Measurements from ENCODE around the gene IL27RA. TPM values are rescaled to one million over a fixed set of nuclear protein-coding genes. Genes with fewer than 3 reads are reported as not detected.

Gene IL27RA
- total RNA-seq, 1 experiment from 2014 or later, result 13.6 TPM

GRCh38 chr19:13989487-13989886 lies 42.1 kb upstream of the IL27RA start:
- TF ChIP-seq, protein P1, sequence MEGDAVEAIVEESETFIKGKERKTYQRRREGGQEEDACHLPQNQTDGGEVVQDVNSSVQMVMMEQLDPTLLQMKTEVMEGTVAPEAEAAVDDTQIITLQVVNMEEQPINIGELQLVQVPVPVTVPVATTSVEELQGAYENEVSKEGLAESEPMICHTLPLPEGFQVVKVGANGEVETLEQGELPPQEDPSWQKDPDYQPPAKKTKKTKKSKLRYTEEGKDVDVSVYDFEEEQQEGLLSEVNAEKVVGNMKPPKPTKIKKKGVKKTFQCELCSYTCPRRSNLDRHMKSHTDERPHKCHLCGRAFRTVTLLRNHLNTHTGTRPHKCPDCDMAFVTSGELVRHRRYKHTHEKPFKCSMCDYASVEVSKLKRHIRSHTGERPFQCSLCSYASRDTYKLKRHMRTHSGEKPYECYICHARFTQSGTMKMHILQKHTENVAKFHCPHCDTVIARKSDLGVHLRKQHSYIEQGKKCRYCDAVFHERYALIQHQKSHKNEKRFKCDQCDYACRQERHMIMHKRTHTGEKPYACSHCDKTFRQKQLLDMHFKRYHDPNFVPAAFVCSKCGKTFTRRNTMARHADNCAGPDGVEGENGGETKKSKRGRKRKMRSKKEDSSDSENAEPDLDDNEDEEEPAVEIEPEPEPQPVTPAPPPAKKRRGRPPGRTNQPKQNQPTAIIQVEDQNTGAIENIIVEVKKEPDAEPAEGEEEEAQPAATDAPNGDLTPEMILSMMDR (conservative IDR thresholded peaks at IDR 0.05), result no peak
- no peaks in the 10 kb centered on the region for H4K20me1 ChIP-seq (ENCODE audit: control insufficient read depth, insufficient read depth, insufficient read length)
- H3K4me1 Mint-ChIP-seq, result peaks cover 37 to 48% of the 10 kb centered on the region in 2 experiments
- H2BK15ac ChIP-seq (ENCODE audit: low read depth, low read length), result no peak overlapping the region
- no peaks in the 10 kb centered on the region for H3K79me2 ChIP-seq (ENCODE audit: insufficient read depth, low read length)
- no peak overlapping the region for H3K56ac ChIP-seq (ENCODE audit: insufficient read length, low read depth, low read length)
- no peaks in the 10 kb centered on the region for H3K27me3 ChIP-seq (ENCODE audit: insufficient read depth, low read length)
- H3K27ac Mint-ChIP-seq, result peak overlapping the region; percentile 14 to 74 (median 56)
- H4K5ac ChIP-seq (ENCODE audit: insufficient read length, low read depth, low read length), result no peak overlapping the region
- H3K14ac ChIP-seq (ENCODE audit: insufficient read depth, low read length), result no peak overlapping the region
- H3K23ac ChIP-seq (ENCODE audit: insufficient read length, low read depth, low read length), result no peak overlapping the region
- no peaks in the 10 kb centered on the region for H3K9me3 ChIP-seq (ENCODE audit: control insufficient read depth, low read depth, low read length)
- no peak overlapping the region for H2BK20ac ChIP-seq (ENCODE audit: low read depth, low read length, poor library complexity, severe bottlenecking)
- no peaks in the 10 kb centered on the region for H3K79me1 ChIP-seq (ENCODE audit: insufficient read depth, low read depth, low read length, poor library complexity, severe bottlenecking)
- H2BK5ac ChIP-seq (ENCODE audit: insufficient read length, low read length), result no peak overlapping the region
- H3K18ac ChIP-seq (ENCODE audit: insufficient read length, low read depth, low read length), result no peak overlapping the region
- H4K8ac ChIP-seq (replicated peaks; ENCODE audit: insufficient read length, low read depth, low read length), result no peak overlapping the region
- H3K27me3 Mint-ChIP-seq (ENCODE audit: low read depth), result no peaks in the 10 kb centered on the region
- H2BK120ac ChIP-seq (ENCODE audit: low read depth, low read length, poor library complexity, severe bottlenecking), result no peak overlapping the region
- no peak overlapping the region; a peak in 1 of 5 replicates for H3K4me3 Mint-ChIP-seq
- H3K9ac ChIP-seq (ENCODE audit: extremely low read depth, insufficient read length, low read length), result no peak overlapping the region
- H2AFZ ChIP-seq (ENCODE audit: low read length), result no peak overlapping the region
- H3K4me2 ChIP-seq (ENCODE audit: insufficient read depth, insufficient read length, low read length), result no peak overlapping the region
- H3K27ac ChIP-seq (ENCODE audit: insufficient read length, low read depth, low read length), result no peak overlapping the region
- H3K36me3 Mint-ChIP-seq (ENCODE audit: insufficient read depth in 1 of 3, low read depth in 3 of 3), result peaks cover 0 to 33% (median 18%) of the 10 kb centered on the region in 3 experiments; a peak in 6 of 7 replicates
- no peak for DNase-seq
- no peak overlapping the region for H2AK5ac ChIP-seq (ENCODE audit: insufficient read length, low read length)
- no peak overlapping the region for H4K91ac ChIP-seq (ENCODE audit: insufficient read length, low read depth, low read length)
- no peaks in the 10 kb centered on the region for H3K23me2 ChIP-seq (ENCODE audit: insufficient read length, low read depth, low read length, poor library complexity, severe bottlenecking)
- peaks cover 3% of the 10 kb centered on the region; the same call in 1 of the 2 replicates for H3K4me1 ChIP-seq (ENCODE audit: insufficient read depth, low read length)
- WGBS (ENCODE audit: extremely low coverage, insufficient read length, low lambda C conversion rate), result no CpG with 5 or more reads among the region's 7 CpGs
- no peak overlapping the region for H3T11ph ChIP-seq (ENCODE audit: low read length)
- no peak overlapping the region for H3K4ac ChIP-seq (ENCODE audit: low read depth, low read length)
- no peaks in the 10 kb centered on the region; a peak in 1 of 5 replicates for H3K9me3 Mint-ChIP-seq
- no peak overlapping the region for H2BK12ac ChIP-seq (ENCODE audit: insufficient read length, low read depth, low read length)
